HG02970 (cell line): ENCODE data around the gene ZSCAN5C.
"Not testable (repeated sequence)": the region's sequence is repeated elsewhere in the genome, so short reads cannot be mapped to it uniquely, and the experiment has no call there.

Experiments used
- ATAC-seq: cut with Tn5 transposase; IDR thresholded peaks from one replicate; pipeline ENCODE4 v1.9.1; 2021; ENCODE audit warnings: mild to moderate bottlenecking, moderate library complexity, moderate number of reproducible peaks; ENCODE audit not compliant: unreplicated experiment, low FRiP score

Gene ZSCAN5C

DNA sequence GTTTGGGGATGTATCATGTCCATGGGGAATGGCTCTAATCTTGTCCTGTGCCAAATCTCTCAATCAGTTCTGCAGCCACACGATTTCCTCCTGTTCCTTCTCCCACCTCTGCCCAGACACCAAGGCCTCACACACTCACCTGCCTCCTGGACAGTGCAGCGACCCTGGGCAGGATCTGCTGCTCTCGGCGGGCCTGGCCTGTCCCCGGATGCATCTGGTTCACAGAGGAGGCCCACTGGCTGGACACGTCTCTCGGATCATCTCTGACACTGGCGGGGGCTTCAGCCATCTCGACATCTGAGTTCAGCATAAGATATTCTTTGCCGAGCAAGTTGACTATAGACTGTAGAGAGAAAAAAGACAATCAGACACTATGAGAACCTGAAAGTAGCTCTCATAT is 10.4 kb upstream of the ZSCAN5C start:
- no peak for ATAC-seq

DNA sequence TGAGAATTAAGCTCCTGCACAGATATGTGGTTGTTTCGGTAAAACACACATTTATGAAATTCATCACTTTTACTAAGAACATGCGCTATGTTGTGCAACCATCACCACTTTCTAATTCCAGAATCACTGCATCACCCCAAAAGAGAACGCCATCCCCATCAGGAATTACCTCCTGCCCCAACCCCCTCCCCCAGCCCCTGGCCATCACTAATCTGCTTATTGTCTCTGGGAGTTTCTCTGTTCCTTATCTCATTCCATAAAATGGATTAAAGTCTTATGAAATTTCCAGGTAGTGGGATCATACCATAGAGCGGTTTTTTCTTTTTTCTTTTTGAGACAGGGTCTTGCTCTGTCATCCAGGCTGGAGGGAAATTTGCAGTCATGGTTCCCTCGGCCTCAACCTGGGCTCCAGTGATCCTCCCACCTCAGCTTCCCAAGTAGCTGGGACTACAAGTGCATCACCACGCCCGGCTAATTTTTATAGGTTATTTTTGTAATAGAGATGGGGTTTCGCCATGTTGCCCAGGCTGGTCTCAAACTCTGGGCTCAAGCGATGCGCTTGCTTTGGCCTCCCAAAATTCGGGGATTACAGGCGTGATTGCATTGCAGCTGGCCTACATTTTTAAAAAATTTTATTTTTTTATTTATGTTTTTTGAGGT is 8.0 kb upstream of the ZSCAN5C start:
- ATAC-seq = no peak

DNA sequence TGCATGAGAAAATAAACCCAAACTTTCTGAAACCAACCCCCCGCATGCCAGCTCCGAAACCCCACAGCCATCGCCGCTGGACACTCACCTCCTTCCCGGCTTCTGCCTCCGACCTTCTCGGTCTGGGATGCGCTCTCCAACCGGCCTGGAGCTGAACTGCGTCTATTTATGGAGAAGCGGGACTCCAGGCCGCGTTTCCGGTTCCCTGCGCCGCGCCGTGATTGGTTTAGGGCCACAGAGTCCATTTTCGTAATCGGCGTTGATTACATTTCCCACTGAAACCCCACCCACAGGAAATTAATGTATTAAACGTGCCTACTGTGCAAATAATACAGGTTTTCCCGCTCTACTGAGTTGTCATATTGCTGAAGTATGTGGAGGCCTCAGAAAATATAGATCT is 4.4 kb upstream of the ZSCAN5C start, which contains the start of gene ZSCAN5B:
ZSCAN5B (minus strand) TSS at position 138 of the 400 bp plus-strand sequence. CDS start 4,731 bp downstream, outside the sequence.
- not testable (repeated sequence) for ATAC-seq

DNA sequence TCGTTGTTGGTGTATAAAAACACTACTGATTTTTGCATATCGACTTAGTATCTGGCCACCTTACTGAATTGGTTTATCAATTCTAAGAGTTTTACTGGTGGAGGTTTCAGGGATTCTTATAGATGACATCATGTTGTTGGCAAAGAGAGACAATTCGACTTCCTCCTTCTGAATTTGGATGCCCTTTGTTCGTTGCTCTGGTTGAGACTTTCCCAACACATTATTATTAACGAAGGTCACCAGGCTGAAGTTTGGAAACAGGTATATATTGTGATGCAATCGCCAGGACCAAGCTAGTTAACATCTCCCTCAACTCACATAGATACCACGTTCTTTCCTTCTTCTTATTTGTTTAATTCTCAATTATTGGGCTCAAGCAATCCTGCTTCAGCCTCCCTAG is 2.4 kb upstream of the ZSCAN5C start:
- no peak for ATAC-seq

DNA sequence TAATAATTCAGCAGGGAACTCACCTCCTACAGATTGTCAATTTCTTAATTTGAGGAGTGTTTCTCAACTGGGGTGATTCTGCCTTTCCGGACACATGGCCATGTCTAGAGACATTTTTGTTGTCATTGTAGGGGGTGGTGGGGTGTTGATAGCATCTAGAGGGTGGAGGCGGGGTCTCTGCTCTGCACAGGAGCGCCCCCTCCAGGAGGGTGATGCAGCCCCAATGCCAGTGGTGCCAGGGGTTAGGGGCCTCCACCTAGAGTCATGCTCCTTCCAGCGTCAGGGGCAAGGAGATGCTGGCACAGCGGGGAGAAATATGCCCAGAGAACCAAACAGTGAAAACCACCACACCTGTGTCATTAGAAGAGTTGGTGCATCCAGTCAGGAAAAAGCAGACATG is 5.5 kb downstream of the ZSCAN5C start:
- not testable (repeated sequence) for ATAC-seq

DNA sequence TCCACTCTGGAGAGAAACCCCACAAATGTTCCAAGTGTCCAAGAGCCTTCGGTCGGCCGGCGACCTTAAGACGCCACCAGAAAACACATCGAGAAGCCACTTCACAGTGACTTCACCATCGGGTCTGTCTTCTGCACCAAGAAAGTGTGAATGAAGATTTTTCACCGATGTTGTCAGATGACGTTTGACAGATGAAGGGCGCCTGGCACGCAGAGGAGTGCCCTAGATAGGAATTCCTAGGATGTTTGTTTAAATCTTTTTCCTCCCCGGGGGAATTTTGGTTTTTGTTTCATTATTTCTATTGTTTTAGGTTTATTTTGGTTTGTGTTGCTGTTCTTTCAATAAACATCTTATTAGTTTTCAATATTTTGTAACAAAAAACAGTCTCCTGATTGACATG is 7.0 kb downstream of the ZSCAN5C start:
- no peak for ATAC-seq

DNA sequence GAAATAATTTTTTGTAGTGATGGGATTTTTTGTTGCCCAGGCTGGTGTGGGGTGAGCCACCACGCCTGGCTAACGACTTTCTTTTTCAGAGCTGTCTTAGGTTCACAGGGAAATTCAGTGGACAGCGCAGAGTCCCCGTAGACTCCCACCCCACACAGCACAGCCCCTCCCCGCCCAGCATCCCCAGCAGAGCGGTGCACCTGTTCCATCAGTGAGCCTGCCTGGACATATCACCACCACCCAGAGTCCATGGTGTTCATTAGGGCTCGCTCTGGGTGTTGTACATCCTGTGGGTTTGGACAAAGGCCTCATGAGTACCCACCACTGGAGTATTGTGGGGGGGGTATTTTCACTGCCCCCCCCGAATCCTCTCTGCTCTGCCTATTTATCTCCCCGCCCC is 8.0 kb downstream of the ZSCAN5C start:
- ATAC-seq = not testable (repeated sequence)

DNA sequence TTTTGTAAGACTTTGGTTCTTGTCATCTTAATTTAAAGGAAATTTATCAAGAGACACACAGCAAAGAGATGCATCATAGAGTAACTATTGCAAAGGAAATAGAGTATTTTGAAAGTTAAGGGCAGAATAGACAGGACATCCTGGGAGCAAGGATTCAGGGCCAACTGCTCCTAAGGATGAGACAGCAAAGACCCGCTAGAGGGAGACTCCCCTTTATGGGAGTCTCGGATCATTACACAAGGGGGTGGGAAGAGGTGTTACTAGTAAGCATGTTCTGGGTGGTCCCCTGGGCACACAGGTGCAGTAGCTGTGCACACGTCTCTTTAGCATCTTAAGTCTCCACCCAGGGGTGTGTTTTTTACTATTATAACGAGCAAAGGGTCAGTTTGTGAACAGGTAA is 9.6 kb downstream of the ZSCAN5C start:
- ATAC-seq = no peak

DNA sequence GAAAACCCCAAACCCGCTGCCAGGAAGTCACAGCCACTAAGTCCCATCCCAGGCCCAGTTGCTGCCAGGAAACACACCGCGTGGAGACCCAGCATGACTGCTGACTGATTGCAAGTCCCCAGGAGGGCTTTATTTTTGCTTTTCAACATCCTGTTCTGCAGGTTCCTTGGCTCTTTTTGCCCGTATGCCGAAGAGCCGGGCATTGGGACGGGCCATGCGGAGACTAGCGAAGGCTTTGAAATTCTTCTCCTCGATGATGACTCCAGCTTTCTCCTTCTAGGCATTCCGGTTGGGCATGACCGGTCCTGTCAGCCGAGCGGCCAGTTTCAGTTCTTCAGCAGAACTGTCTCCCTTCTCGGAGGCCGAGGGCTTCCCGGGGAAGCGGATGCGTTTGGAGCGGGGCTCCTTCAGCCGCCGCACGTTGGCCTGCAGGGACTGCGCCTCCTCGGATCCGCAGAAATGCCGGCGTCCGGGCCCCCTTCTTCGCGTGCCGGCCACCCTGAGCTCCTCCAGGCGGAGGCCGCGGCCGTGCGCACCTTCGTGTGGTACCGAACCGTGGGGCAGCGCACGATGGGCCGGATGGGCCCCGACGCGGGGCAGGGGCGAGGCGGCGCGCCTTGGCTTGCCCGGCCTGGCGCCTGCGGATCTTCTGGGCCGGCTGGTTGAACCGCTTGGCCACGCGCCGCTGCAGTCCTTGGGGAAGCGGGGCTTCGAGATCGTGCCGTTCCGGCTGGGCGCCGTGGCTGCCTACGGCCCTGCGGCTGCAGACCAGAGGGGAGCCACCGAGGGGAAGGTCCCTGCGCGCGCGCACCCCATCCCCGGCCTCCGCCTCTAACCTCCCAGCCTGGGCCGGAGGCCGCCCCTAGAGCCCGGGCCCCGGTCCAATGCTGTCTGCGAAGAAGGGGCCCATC is 15.2 kb downstream of the ZSCAN5C start:
- no peak for ATAC-seq

DNA sequence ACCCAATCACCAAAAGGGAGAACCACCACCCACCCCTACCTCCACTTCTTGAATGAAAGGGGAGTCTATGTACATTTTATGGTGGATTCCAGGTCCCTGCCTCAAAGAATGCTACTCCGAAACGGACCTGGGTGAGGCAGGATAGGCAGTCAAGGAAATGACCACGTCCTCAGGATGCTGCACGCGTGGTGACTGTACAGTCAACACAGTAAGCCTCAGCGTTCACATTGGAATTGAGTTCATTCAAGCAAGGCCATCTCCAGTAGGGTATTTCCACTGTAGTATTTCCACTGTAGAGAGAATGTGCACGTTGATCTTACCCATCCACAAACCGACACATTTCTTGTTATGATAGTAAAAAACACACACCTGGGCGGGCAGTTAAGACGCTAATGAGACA is 16.9 kb downstream of the ZSCAN5C start:
- no peak for ATAC-seq

DNA sequence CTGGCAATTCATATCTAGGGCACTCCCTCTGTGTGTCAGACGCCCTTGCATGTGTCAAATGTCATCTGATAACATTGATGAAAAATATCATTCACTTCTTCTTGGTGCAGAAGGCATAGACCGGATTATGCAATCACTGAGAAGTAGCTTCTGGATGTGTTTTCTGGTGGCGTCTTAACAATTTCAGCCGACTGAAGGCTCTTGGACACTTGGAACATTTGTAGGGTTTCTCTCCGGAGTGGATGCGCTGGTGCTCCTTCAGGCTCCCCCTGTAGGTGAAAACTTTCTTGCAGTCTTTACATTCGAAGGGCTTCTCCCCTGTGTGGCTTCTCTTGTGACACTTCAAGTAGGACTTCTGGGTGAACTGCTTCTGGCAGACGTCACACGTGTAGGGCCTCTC is 19.4 kb downstream of the ZSCAN5C start:
- ATAC-seq = not testable (repeated sequence)

DNA sequence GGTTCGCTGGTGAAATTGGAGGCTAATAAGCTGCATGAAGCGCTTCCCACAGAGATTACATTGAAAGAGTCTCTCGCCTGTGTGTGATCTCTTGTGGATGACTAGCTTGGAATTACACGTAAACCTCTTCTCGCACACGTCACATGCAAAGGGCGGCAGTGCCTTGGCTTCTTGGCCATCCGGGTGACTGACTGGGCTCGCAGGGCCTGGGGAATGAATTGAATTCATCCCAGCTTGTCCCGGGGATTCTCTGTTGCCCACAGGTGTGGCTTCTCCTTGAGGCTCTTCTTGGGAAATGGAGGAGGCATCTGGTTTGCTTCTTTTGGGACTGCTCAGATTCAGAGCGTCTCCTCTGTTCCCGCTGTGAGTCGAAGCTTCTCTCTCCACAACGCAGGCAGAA is 19.8 kb downstream of the ZSCAN5C start:
- ATAC-seq = no peak

DNA sequence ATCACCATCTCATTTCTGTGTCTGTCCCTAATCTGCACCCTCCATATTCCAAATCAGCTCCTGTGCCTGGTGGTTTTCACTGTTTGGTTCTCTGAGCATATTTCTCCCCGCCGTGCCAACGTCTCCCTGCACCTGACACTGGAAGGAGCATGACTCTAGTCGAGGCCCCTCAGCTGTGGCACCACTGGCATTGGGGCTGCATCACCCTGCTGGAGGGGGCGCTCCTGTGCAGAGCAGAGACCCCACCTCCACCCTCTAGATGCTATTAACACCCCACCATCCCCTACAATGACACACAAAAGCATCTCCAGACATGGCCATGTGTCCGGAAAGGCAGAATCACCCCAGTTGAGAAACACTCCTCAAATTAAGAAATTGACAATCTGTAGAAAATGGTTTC is 20.8 kb downstream of the ZSCAN5C start:
- ATAC-seq = no peak

DNA sequence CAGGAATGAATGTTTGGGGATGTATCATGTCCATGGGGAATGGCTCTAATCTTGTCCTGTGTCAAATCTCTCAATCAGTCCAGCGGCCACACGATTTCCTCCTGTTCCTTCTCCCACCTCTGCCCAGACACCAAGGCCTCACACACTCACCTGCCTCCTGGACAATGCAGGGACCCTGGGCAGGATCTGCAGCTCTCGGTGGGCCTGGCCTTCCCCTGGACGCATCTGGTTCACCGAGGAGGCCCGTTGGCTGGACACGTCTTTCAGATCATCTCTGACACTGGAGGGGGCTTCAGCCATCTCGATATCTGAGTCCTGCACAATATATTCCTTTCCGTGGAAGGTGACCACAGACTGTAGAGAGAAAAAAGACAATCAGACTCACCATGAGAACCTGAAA is 21.4 kb downstream of the ZSCAN5C start:
- ATAC-seq = no peak

DNA sequence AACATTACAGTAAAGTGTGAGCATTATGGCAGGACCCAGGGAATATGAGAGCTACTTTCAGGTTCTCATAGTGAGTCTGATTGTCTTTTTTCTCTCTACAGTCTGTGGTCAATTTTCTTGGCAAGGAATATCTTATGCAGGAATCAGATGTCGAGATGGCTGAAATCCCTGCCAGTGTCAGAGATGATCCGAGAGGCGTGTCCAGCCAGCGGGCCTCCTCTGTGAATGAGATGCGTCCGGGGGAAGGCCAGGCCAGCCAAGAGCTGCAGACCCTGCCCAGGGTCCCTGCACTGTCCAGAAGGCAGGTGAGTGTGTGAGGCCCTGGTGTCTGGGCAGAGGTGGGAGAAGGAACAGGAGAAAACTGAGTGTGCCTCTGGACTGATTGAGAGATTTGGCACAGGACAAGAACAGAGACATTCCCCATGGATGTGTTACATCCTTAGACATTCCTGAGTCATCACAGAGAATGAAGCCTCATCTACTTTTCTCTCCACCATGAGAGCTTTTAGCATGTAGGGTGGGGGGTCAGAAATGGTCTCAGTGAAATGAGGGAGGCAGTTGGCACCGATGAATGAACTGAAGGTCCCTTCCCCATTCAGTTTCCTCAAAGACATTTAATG is 43.2 kb downstream of the ZSCAN5C start:
- no peak for ATAC-seq

DNA sequence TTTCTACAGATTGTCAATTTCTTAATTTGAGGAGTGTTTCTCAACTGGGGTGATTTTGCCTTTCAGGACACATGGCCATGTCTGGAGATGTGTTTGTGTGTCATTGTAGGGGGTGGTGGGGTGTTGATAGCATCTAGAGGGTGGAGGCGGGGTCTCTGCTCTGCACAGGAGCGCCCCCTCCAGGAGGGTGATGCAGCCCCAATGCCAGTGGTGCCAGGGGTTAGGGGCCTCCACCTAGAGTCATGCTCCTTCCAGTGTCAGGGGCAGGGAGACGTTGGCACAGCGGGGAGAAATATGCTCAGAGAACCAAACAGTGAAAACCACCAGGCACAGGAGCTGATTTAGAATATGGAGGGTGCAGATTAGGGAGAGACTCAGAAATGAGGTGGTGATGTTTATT is 43.7 kb downstream of the ZSCAN5C start:
- not testable (repeated sequence) for ATAC-seq

DNA sequence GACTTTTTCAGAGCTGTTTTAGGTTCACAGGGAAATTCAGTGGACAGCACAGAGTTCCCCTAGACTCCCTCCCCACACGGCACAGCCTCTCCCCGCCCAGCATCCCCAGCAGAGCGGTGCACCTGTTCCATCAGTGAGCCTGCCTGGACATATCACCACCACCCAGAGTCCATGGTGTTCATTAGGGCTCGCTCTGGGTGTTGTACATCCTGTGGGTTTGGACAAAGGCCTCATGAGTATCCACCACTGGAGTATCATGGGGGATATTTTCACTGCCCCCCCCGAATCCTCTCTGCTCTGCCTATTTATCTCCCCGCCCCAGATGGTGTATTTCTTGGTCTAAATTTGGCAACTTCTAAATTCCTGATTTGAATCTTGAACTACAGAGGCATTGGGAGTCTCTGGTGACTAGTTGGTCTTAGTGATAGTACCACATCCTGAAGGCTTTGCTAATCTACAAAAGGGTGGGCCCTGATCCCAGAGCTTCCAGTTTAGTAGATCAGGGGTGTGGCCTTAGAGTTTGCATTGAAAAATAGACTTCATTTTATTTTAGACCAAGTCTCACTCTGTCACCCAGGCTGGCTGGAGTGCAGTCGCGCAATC is 46.8 kb downstream of the ZSCAN5C start:
- not testable (repeated sequence) for ATAC-seq

DNA sequence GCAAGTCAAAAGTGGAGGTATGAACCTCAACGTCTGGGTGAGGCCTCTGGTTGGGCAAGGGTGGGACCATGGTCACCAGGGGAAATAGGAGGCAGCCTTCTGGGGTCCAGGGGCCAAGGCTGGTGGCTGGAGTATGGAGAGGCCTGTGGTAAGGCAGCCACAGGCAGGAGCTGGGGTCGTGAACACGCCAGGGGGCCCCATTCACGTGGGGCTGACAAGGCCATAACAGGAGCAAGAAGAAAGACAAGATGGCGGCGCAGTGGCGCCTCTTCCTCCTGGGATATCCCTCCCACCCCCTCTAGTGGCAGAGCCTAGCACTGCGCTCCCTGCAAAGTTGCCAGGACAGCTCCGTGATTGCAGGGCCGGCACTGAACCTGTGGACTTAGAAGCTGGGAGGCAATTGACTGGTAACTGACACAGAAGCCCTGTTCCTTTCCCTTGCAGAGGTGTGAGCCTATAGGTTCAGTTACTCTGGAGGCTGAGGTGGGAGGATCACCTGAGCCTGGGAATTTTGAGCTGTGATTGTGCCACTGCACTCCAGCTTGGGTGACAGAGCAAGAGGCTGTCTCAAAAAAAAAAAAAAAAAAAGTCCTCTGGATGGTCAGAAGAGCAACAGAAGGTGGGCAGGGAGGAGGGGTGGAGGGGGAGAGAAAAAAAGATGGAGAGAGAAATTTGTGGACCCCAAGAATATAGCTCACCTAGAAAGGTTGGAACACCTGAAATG is 50.8 kb downstream of the ZSCAN5C start:
- ATAC-seq = no peak

DNA sequence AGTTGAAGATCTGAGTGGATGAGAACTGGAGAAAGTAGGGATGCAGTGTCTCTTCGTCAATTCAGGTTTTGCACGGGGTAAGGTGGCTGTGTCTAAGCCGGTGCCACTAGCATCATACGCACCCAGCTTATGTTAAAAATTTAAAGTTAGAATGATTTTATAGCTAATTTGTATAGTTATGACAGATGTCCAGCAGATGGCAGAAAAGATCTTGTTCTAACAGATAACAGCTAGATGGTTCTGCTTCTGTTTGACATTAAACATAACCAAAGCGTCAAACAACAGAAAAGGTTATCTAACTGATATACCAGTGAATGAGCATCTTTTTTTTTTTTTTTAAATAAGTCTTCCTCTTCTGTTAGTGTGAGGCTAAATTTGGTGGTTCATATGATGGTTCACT is 51.7 kb downstream of the ZSCAN5C start:
- no peak for ATAC-seq

DNA sequence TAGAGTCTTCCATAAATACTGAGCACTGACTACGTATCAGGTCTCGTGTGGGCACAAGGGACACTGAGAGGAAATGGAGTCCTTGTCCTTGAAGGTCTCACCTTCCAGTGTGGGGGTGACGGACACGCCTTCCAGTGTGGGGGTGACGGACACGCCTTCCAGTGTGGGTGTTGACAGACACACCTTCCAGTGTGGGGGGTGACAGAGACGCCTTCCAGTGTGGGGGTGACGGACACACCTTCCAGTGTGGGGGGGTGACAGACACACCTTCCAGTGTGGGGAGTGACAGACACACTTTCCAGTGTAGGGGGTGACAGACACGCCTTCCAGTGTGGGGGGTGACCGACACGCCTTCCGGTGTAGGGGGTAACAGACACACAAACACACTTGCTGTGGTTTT is 56.2 kb downstream of the ZSCAN5C start:
- ATAC-seq = no peak
